Loucy (cell line): Measurements from ENCODE around the gene DSG1.

Source experiments
- CTCF ChIP-seq: fragments of 200-600 bp; sonication (generic); conservative IDR thresholded peaks from 2 replicates; pipeline ENCODE4 v1.5.1; 2014; ENCODE audit warnings: mild to moderate bottlenecking, antibody characterized with exemption, low read length
- EZH2phosphoT487 ChIP-seq: fragments of 200-600 bp; IDR thresholded peaks from 2 replicates; pipeline ENCODE4 v1.6.1; 2018; ENCODE audit warnings: antibody characterized with exemption, mild to moderate bottlenecking, moderate library complexity, borderline replicate concordance

- no peak for TF ChIP-seq CTCF
- no peak for TF ChIP-seq EZH2phosphoT487
These were observed 64.1 kb downstream of the DSG1 start for GRCh38 chr18:31382107-31382506.
